Body of pancreas (tissue), 4 donors: ENCODE measurements around the gene CARD6. TPM values are rescaled to one million over a fixed set of nuclear protein-coding genes. Genes with fewer than 3 reads are reported as not detected.
"Not testable (repeated sequence)": the region's sequence is repeated elsewhere in the genome, so short reads cannot be mapped to it uniquely, and the experiment has no call there.

Experiments
- ATAC-seq: fragments of 150-250 bp; one replicate; pipeline ENCODE4 v1.9.1; 2016
- DNase-seq, 4 donors: peaks; one replicate each; pipeline ENCODE4 v3.0.0-alpha.2; 2019
- H3K27ac ChIP-seq, 4 donors: fragments of 200-600 bp; sonication (generic); 1 replicate in 3 of 4; 2 replicates in 1 of 4; pipeline versions ENCODE4 v1.5.1 to v1.6.1; 2016 to 2019; ENCODE audit warnings: mild to moderate bottlenecking in 1 of 4, mixed read lengths in 1 of 4, moderate library complexity in 1 of 4
- H3K27me3 ChIP-seq, 2 donors: fragments of 200-600 bp; sonication (generic); one replicate each; pipeline ENCODE4 v1.6.0; 2016; ENCODE audit warnings: mild to moderate bottlenecking in 1 of 2
- H3K36me3 ChIP-seq, 2 donors: fragments of 200-600 bp; sonication (generic); replicated peaks in 1 of 2; 2 replicates each; pipeline ENCODE4 v1.5.1; 2016; ENCODE audit warnings: low read depth in 2 of 2; ENCODE audit not compliant: insufficient read depth in 1 of 2
- H3K4me1 ChIP-seq: fragments of 200-600 bp; sonication (generic); one replicate; pipeline ENCODE4 v1.6.0; 2016
- H3K4me3 ChIP-seq, 2 donors: fragments of 200-600 bp; sonication (generic); 1 replicate in 1 of 2; 2 replicates in 1 of 2; pipeline ENCODE4 v1.5.1; 2016 to 2019
- H3K9me3 ChIP-seq, 3 donors: fragments of 200-600 bp; sonication (generic); 1 replicate in 2 of 3; 2 replicates in 1 of 3; pipeline ENCODE4 v1.5.1; 2016
- CTCF ChIP-seq, 7 experiments: fragments of 450-650 bp in 4 of 7; fragments of 200-600 bp in 3 of 7; sonication (generic) in 3 of 7; IDR thresholded peaks; one replicate each; pipeline ENCODE4 v1.5.1; 2016 to 2019; ENCODE audit warnings: antibody characterized with exemption in 7 of 7
- POLR2A ChIP-seq, 3 donors: fragments of 450-650 bp; IDR thresholded peaks; one replicate each; pipeline ENCODE4 v1.6.1; 2016; ENCODE audit warnings: antibody characterized with exemption in 3 of 3, mild to moderate bottlenecking in 2 of 3
- WGBS, 2 donors: methylation state at CpG; one replicate each; pipeline ENCODE4 v1.1.5; 2017; 5-methylcytosine and 5-hydroxymethylcytosine counted together
- intact Hi-C: fragments of 100-400 bp; cut with DNase I; formaldehyde crosslinking; loops from one replicate; pipeline ENCODE4 v1.15.1; 2023
- total RNA-seq, 2 donors: library from RNA; depleted of rRNA; stranded (reverse); fragments of >200 nt; gene quantifications; one replicate each; pipeline ENCODE4 v1.1.0, GENCODE V29; 2016

The CARD6 gene
- 1 to 10 TPM; 5.4 to 5.6 TPM for total RNA-seq

GRCh38 chr5:40841068-40841805 is at the start of gene CARD6:
CARD6 (plus strand) TSS chr5:40841367; CDS start chr5:40841383, 16 bp downstream.
- DNase-seq (peak in 1 of 4 donors; percentile 23), ATAC-seq (peak; percentile 69)
- Histone ChIP-seq H3K4me3 (peak within 1 kb of the TSS in 1 of 2 donors; percentile 9), H3K4me1 (peaks cover 16% of the 10 kb centered on the region), H3K36me3 (no peaks in the 10 kb centered on the region), H3K9me3 (no peaks in the 10 kb centered on the region), H3K27me3 (no peaks in the 10 kb centered on the region), H3K27ac (peak within 1 kb of the TSS in 3 of 4 donors; percentile 29 to 85 (median 74))
- no peak for TF ChIP-seq CTCF (IDR thresholded peaks at IDR 0.05)
- peak in 1 of 3 donors; percentile 25 for TF ChIP-seq POLR2A (IDR thresholded peaks at IDR 0.05)
- WGBS, 2 donors, result 19 to 25% methylated on average over 9 of the region's 9 CpGs
- intact Hi-C loops, result no loop called here

- no peak for ATAC-seq
- intact Hi-C loops, result no loop called here
- Histone ChIP-seq H3K9me3 (no peaks in the 10 kb centered on the region), H3K27ac (no peak overlapping the region), H3K27me3 (no peaks in the 10 kb centered on the region), H3K36me3 (no peaks in the 10 kb centered on the region), H3K4me1 (peaks cover 37% of the 10 kb centered on the region), H3K4me3 (no peak overlapping the region)
- WGBS, 2 donors, result 38 to 42% methylated on average over 3 of the region's 3 CpGs
- DNase-seq, result no peak
- TF ChIP-seq CTCF (IDR thresholded peaks at IDR 0.05) (no peak), POLR2A (IDR thresholded peaks at IDR 0.05) (no peak)
Measured at GRCh38 chr5:40791715-40792139, 49.4 kb upstream of the CARD6 start.

- H3K9me3 ChIP-seq, H3K27ac ChIP-seq, DNase-seq, H3K36me3 ChIP-seq, intact Hi-C loops, ATAC-seq, H3K4me3 ChIP-seq, H3K27me3 ChIP-seq: not testable (repeated sequence)
- peaks cover 40% of the 10 kb centered on the region for H3K4me1 ChIP-seq
- WGBS, 2 donors, result 94 to 98% methylated on average over 10 of the region's 10 CpGs
Measured at GRCh38 chr5:40792691-40793090, 48.5 kb upstream of the CARD6 start.

GRCh38 chr5:40794340-40794739 is 46.8 kb upstream of the CARD6 start:
- H3K9me3 ChIP-seq, ATAC-seq, DNase-seq, H3K27ac ChIP-seq, intact Hi-C loops, H3K36me3 ChIP-seq, H3K27me3 ChIP-seq, H3K4me3 ChIP-seq: not testable (repeated sequence)
- H3K4me1 ChIP-seq, result peaks cover 40% of the 10 kb centered on the region

GRCh38 chr5:40794877-40795276 is 46.3 kb upstream of the CARD6 start:
- DNase-seq, H3K9me3 ChIP-seq, H3K4me3 ChIP-seq, H3K27ac ChIP-seq, H3K36me3 ChIP-seq, intact Hi-C loops, H3K27me3 ChIP-seq, ATAC-seq: not testable (repeated sequence)
- WGBS, 2 donors, result 82 to 88% methylated on average over 3 of the region's 3 CpGs
- H3K4me1 ChIP-seq, result peaks cover 38% of the 10 kb centered on the region

GRCh38 chr5:40796487-40796889 is 44.7 kb upstream of the CARD6 start:
- H3K36me3 ChIP-seq, result no peaks in the 10 kb centered on the region
- DNase-seq, result peak in 1 of 4 donors; percentile 10
- H3K4me1 ChIP-seq, result peaks cover 29% of the 10 kb centered on the region
- H3K27me3 ChIP-seq, result no peaks in the 10 kb centered on the region
- WGBS, 2 donors, result 7 to 8% methylated on average over 3 of the region's 3 CpGs
- intact Hi-C loops, result no loop called here
- no peak for ATAC-seq
- no peaks in the 10 kb centered on the region for H3K9me3 ChIP-seq
- H3K27ac ChIP-seq, result peak overlapping the region in 2 of 4 donors; percentile 37 to 96
- peak overlapping the region in 1 of 2 donors; percentile 97 for H3K4me3 ChIP-seq
- TF ChIP-seq POLR2A (IDR thresholded peaks at IDR 0.05), result no peak
- TF ChIP-seq CTCF (IDR thresholded peaks at IDR 0.05), result no peak
